ENCODE results near the gene ITPR2. TPM values are rescaled to one million over a fixed set of nuclear protein-coding genes. Genes with fewer than 3 reads are reported as not detected.

The ITPR2 gene
- total RNA-seq, 1 donor from 2014 or later: 15.8 TPM

DNA sequence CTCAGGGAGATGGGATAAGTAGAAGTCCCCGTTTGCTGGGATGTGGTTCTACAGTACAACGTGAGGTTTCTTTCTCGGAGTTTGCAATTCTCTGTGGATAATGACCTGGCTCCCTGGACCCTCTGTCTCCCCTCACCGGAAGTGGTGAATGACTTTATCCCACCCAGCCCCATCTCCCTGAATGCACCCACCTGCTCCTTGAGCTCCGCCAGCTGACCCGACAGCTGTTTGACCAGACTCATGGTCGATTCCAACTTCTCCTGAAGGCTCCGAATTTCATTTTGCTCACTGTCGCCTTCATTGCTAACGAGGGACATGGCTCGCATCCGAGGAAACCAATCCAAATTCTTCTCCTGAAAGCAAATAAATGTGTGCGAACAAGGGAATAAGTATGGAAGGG is 493.0 kb downstream of the ITPR2 start:
- no peak for DNase-seq
- Histone ChIP-seq H3K36me3 (peaks cover 21% of the 10 kb centered on the region), H3K9me3 (replicated peaks) (no peaks in the 10 kb centered on the region), H3K27ac (replicated peaks) (no peak overlapping the region), H3K27me3 (ENCODE audit: low read depth) (no peaks in the 10 kb centered on the region), H3K4me3 (no peak overlapping the region), H3K4me1 (no peaks in the 10 kb centered on the region)
- TF ChIP-seq, protein P1, sequence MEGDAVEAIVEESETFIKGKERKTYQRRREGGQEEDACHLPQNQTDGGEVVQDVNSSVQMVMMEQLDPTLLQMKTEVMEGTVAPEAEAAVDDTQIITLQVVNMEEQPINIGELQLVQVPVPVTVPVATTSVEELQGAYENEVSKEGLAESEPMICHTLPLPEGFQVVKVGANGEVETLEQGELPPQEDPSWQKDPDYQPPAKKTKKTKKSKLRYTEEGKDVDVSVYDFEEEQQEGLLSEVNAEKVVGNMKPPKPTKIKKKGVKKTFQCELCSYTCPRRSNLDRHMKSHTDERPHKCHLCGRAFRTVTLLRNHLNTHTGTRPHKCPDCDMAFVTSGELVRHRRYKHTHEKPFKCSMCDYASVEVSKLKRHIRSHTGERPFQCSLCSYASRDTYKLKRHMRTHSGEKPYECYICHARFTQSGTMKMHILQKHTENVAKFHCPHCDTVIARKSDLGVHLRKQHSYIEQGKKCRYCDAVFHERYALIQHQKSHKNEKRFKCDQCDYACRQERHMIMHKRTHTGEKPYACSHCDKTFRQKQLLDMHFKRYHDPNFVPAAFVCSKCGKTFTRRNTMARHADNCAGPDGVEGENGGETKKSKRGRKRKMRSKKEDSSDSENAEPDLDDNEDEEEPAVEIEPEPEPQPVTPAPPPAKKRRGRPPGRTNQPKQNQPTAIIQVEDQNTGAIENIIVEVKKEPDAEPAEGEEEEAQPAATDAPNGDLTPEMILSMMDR (IDR thresholded peaks at IDR 0.05; ENCODE audit: borderline replicate concordance): no peak
- intact Hi-C loops (cut with micrococcal nuclease): no loop called here

DNA sequence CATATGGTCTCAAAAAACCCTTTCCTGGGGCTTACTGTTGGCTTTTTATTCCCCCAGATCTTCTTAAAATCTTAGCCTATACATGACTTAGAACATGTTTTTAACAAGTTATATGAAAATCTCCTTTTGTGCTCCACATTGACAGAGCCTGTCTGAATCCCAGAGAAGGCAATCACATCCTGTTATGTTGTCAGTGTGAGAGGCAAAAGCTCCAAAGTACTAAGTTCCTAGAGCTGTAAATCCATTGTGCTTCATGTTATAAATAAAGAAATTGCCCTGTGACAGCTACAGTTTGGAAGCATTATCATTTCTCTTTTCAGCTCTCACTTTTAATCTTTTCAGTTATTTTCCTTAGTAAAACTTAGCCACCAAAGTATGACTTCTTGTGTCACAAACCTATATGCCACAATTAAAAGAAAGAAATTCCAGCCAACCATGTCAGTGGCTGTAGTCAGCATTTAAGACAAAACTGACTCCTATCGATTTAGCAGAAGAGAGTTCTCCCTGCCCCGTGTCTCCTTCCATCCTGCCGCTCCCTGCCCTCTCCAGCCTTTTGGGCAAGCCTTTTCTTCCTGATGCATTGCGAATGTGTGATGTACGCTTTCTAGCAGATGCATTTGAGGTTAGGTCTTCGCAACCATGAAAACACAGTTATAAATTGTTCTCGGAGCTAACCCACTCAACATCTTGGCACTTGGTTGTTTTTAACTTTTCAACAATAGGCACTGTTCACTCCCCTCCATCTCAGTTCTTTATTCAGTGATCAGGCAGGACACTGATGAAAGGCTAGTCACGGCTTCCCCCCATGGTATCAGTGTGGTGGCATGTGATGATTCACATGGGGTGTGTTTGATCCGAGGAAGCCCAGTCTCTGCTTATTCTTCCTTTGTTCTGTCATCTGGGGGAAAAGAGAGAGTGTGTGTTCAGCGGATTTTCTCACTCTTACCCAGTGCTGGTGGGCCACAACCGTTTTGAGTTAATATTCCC is 494.1 kb downstream of the ITPR2 start:
- no peak overlapping the region for H3K27ac ChIP-seq (replicated peaks)
- DNase-seq: no peak
- intact Hi-C loops (cut with micrococcal nuclease): no loop called here
- H3K4me1 ChIP-seq: no peaks in the 10 kb centered on the region
- H3K27me3 ChIP-seq (ENCODE audit: low read depth): no peaks in the 10 kb centered on the region
- peaks cover 21% of the 10 kb centered on the region for H3K36me3 ChIP-seq
- no peak overlapping the region for H3K4me3 ChIP-seq
- peaks cover 6% of the 10 kb centered on the region for H3K9me3 ChIP-seq (replicated peaks)
- TF ChIP-seq, protein P1 (IDR thresholded peaks at IDR 0.05; ENCODE audit: borderline replicate concordance): no peak

DNA sequence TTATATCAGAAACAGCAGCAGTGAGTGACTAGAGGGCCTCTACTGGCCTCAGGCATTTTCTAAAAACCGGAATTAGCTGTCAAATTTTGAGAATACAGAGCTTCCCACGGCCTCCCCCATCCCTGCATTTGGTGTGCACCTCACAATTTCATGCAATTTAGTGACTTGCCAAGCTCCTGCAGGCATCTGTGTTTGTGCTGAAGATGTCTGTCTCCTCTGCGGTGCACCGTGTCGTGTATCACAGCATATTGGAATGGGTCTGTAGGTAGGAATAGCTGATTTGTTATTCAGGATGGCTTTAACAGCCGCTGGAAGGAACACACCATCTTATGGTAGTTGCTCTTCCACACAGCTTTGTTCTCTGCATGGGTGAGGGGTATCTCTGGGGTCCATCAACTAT is 497.3 kb downstream of the ITPR2 start:
- H3K4me3 ChIP-seq: no peak overlapping the region
- H3K9me3 ChIP-seq (replicated peaks): peaks cover 6% of the 10 kb centered on the region
- TF ChIP-seq, protein P1 (IDR thresholded peaks at IDR 0.05; ENCODE audit: borderline replicate concordance): no peak
- H3K27me3 ChIP-seq (ENCODE audit: low read depth): no peaks in the 10 kb centered on the region
- H3K36me3 ChIP-seq: peaks cover 21% of the 10 kb centered on the region
- no peak overlapping the region for H3K27ac ChIP-seq (replicated peaks)
- H3K4me1 ChIP-seq: no peaks in the 10 kb centered on the region
- intact Hi-C loops (cut with micrococcal nuclease): no loop called here
- DNase-seq: no peak

DNA sequence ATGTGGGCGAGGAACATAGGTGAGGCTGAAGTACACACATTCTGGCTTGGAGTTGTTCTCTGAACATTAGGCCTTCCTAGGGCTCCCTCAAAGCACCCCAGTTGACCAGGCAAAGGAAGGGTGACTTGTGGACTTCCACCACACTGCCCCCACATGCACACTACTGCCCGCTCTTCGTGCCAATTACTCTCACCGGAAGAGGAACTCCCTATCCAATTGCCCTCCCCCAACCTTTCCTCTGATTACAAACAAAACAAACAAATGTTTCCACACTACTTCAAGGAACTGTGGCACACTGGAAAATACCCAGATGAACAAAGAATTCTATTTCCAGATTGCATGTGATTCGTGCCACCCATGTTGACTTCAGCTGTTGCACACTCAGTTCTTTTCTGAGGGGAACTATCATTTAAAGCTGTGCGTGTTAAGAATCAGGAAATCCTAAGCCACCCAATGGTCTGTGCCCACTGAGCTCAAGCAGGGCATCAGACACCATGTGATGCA is 498.3 kb downstream of the ITPR2 start:
- Histone ChIP-seq H3K27ac (replicated peaks) (no peak overlapping the region), H3K27me3 (ENCODE audit: low read depth) (no peaks in the 10 kb centered on the region), H3K4me1 (no peaks in the 10 kb centered on the region), H3K36me3 (peaks cover 16% of the 10 kb centered on the region), H3K9me3 (replicated peaks) (peaks cover 6% of the 10 kb centered on the region), H3K4me3 (no peak overlapping the region)
- TF ChIP-seq, protein P1 (IDR thresholded peaks at IDR 0.05; ENCODE audit: borderline replicate concordance): no peak
- DNase-seq: no peak
- intact Hi-C loops (cut with micrococcal nuclease): no loop called here

DNA sequence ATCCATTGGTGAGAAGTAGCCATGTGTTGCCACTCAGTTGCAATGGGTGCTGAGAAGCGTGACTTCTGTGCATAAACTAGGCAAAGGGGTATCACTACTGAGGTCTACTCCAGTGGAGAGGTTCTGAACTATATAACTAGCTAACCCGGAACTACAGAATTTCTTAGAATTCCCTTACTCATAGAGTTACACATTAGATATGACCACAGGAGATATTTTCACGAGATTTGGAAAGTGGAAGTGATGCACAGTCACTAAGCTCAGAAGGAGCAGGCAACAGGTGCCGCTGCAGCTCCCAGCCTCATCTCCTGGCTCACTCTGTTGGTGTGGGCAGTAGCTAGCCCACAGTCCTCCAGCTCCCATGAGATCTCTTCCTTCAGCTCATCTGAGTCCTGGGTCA is 501.0 kb downstream of the ITPR2 start:
- no peak for DNase-seq
- H3K4me3 ChIP-seq: no peak overlapping the region
- intact Hi-C loops (cut with micrococcal nuclease): no loop called here
- TF ChIP-seq, protein P1 (IDR thresholded peaks at IDR 0.05; ENCODE audit: borderline replicate concordance): no peak
- H3K9me3 ChIP-seq (replicated peaks): peaks cover 6% of the 10 kb centered on the region
- H3K27ac ChIP-seq (replicated peaks): no peak overlapping the region
- H3K27me3 ChIP-seq (ENCODE audit: low read depth): no peaks in the 10 kb centered on the region
- H3K36me3 ChIP-seq: peaks cover 3% of the 10 kb centered on the region
- H3K4me1 ChIP-seq: no peaks in the 10 kb centered on the region
